A673 (cell line): ENCODE results near the gene GNG4. TPM values are rescaled to one million over a fixed set of nuclear protein-coding genes. Genes with fewer than 3 reads are reported as not detected.
"Not testable (repeated sequence)": the region's sequence is repeated elsewhere in the genome, so short reads cannot be mapped to it uniquely, and the experiment has no call there.

Source experiments
- BruUV-seq: library from RNA; stranded (reverse); fragments of 400-500 nt; replicated peaks from 2 replicates; lab custom pipeline; 2021; lab: Mats Ljungman, UMichigan
- CTCF ChIA-PET: fragments of 300-600 bp; sonication (Branson Sonifier 250); formaldehyde crosslinking; loops from one replicate; lab custom pipeline; 2022; ENCODE audit warnings: antibody characterized with exemption; lab: Charles Lee
- POLR2A ChIA-PET: fragments of 300-600 bp; sonication (Branson Sonifier 250); formaldehyde crosslinking; loops from one replicate; lab custom pipeline; 2022; ENCODE audit warnings: antibody characterized with exemption; ENCODE audit not compliant: low non-redundant PET; lab: Charles Lee
- DNase-seq: peaks from one replicate; pipeline ENCODE4 v3.0.0-alpha.2; 2015; ENCODE audit warnings: low spot score
- H3K27ac ChIP-seq: fragments of 200-600 bp; sonication (generic); 2 replicates; pipeline ENCODE4 v1.5.1; 2016; ENCODE audit warnings: mixed run types, low read depth, mild to moderate bottlenecking, mixed read lengths, antibody characterized with exemption, low read length; ENCODE audit not compliant: poor library complexity, severe bottlenecking
- H3K27me3 ChIP-seq: fragments of 200-600 bp; sonication (generic); replicated peaks from 2 replicates; pipeline ENCODE4 v1.6.1; 2017; ENCODE audit warnings: mixed run types, low read depth, mild to moderate bottlenecking, mixed read lengths, antibody characterized with exemption, low read length; ENCODE audit not compliant: insufficient read depth, poor library complexity
- H3K36me3 ChIP-seq: fragments of 200-600 bp; sonication (generic); 2 replicates; pipeline ENCODE4 v1.6.1; 2016; ENCODE audit warnings: mixed run types, mild to moderate bottlenecking, mixed read lengths, antibody characterized with exemption, low read length; ENCODE audit not compliant: insufficient read depth, poor library complexity, severe bottlenecking
- H3K4me1 ChIP-seq: fragments of 200-600 bp; sonication (generic); 2 replicates; pipeline ENCODE4 v1.6.1; 2017; ENCODE audit warnings: mixed run types, mild to moderate bottlenecking, mixed read lengths, antibody characterized with exemption, low read length; ENCODE audit not compliant: insufficient read depth, poor library complexity, severe bottlenecking
- H3K4me3 ChIP-seq: fragments of 200-600 bp; sonication (generic); 2 replicates; pipeline ENCODE4 v1.5.1; 2016; ENCODE audit warnings: low read depth, mixed run types, mild to moderate bottlenecking, mixed read lengths, low read length; ENCODE audit not compliant: poor library complexity, severe bottlenecking
- H3K9me3 ChIP-seq: fragments of 200-600 bp; sonication (generic); 2 replicates; pipeline ENCODE4 v1.6.1; 2016; ENCODE audit warnings: mixed run types, low read depth, mild to moderate bottlenecking, mixed read lengths, antibody characterized with exemption, low read length; ENCODE audit not compliant: poor library complexity, severe bottlenecking
- CTCF ChIP-seq: fragments of 300-800, 200-600 bp; sonication (generic); conservative IDR thresholded peaks from 2 replicates; pipeline ENCODE4 v1.5.1; 2017; ENCODE audit warnings: low read depth, mild to moderate bottlenecking, antibody characterized with exemption, low read length, moderate library complexity, mixed read lengths
- EZH2 ChIP-seq: fragments of 200-600 bp; sonication (generic); IDR thresholded peaks from 2 replicates; pipeline ENCODE4 v1.6.1; 2017; ENCODE audit warnings: borderline replicate concordance, low read depth, mild to moderate bottlenecking, mixed read lengths, antibody characterized with exemption, low read length; ENCODE audit not compliant: poor library complexity, severe bottlenecking
- intact Hi-C: fragments of 100-400 bp; cut with micrococcal nuclease; formaldehyde crosslinking; loops from one replicate; pipeline ENCODE4 v1.10.0; 2022; ENCODE audit not compliant: unreplicated experiment
- total RNA-seq: library from RNA; stranded (reverse); gene quantifications from 2 replicates; pipeline ENCODE4 v1.2.3, GENCODE V29; 2021

GNG4 gene
- total RNA-seq, 1 experiment from 2014 or later: 11.0 TPM

- no peaks in the 10 kb centered on the region for H3K36me3 ChIP-seq
- intact Hi-C loops: no loop called here
- ChIA-PET CTCF (no interaction called here), POLR2A (no interaction called here)
- no peaks in the 10 kb centered on the region for H3K9me3 ChIP-seq
- H3K27ac ChIP-seq: no peak overlapping the region
- no peak for DNase-seq
- H3K4me1 ChIP-seq: no peaks in the 10 kb centered on the region
- TF ChIP-seq CTCF (no peak), EZH2 (no peak)
- BruUV-seq: no TSS peak
- no peaks in the 10 kb centered on the region for H3K27me3 ChIP-seq
- H3K4me3 ChIP-seq: no peak overlapping the region
Observed at GRCh38 chr1:235642011-235642942, 7.3 kb downstream of the GNG4 start.

- no peaks in the 10 kb centered on the region for H3K9me3 ChIP-seq
- ChIA-PET POLR2A (no interaction called here), CTCF (no interaction called here)
- H3K27me3 ChIP-seq: no peaks in the 10 kb centered on the region
- TF ChIP-seq CTCF (no peak), EZH2 (no peak)
- H3K4me1 ChIP-seq: no peaks in the 10 kb centered on the region
- DNase-seq: no peak
- H3K27ac ChIP-seq: no peak overlapping the region
- no TSS peak for BruUV-seq
- H3K4me3 ChIP-seq: no peak overlapping the region
- intact Hi-C loops: no loop called here
- H3K36me3 ChIP-seq: no peaks in the 10 kb centered on the region
Observed at GRCh38 chr1:235640580-235640979, 9.0 kb downstream of the GNG4 start.

GRCh38 chr1:235639226-235640205, 10.1 kb downstream of the GNG4 start:
- POLR2A ChIA-PET: no interaction called here
- Histone ChIP-seq H3K4me1 (no peaks in the 10 kb centered on the region), H3K27me3 (no peaks in the 10 kb centered on the region), H3K9me3 (no peaks in the 10 kb centered on the region), H3K27ac (no peak overlapping the region), H3K36me3 (no peaks in the 10 kb centered on the region), H3K4me3 (no peak overlapping the region)
- TF ChIP-seq CTCF: no peak
- TF ChIP-seq EZH2: no peak
- DNase-seq: no peak
- intact Hi-C loops: loop anchor here (10.0 kb wide), 1 partner anchor 125 kb away; no protein-coding TSS in a partner anchor
- no TSS peak for BruUV-seq
- CTCF ChIA-PET: no interaction called here

- H3K4me1 ChIP-seq, CTCF ChIA-PET, H3K36me3 ChIP-seq, H3K27ac ChIP-seq, POLR2A ChIA-PET, H3K4me3 ChIP-seq, H3K27me3 ChIP-seq, DNase-seq, H3K9me3 ChIP-seq, BruUV-seq: not testable (repeated sequence)
- intact Hi-C loops: loop anchor here (10.0 kb wide), 1 partner anchor 124 kb away; no protein-coding TSS in a partner anchor
Observed at GRCh38 chr1:235638612-235639011, 11.0 kb downstream of the GNG4 start.
